ENCODE measurements around the gene TBCD. TPM values are rescaled to one million over a fixed set of nuclear protein-coding genes. Genes with fewer than 3 reads are reported as not detected.

TBCD gene
- total RNA-seq, 1 experiment from 2014 or later = 173 TPM

GRCh38 chr17:82875407-82875856, 123.6 kb downstream of the TBCD start:
- POLR2A ChIA-PET = no interaction called here
- peaks cover 5% of the 10 kb centered on the region; the same call in 1 of the 2 replicates for H3K9me3 Mint-ChIP-seq

DNA sequence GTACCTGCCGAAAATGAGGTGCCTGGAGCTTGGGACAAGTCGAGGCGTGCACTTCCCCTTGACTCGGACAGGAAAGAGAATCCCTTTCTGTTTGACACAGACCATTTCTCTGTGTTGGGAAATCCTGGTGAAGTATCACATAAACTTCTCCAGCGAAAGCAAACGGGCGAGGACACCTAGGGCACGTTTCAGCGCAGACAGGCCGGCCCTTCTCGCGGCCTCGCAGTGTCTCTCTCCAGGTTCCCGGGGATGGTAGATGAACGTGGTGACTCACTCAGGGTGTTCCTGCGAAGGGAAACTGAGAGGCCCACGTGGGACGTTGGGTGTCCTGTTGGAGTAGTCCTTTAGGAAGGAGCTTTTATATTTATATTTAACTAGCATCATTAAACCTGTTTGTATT, 124.3 kb downstream of the TBCD start:
- DNase-seq (ENCODE audit: low spot score) (no peak), ATAC-seq (no peak)
- H3K4me3 Mint-ChIP-seq = no peak overlapping the region
- no peaks in the 10 kb centered on the region for H3K27me3 Mint-ChIP-seq (ENCODE audit: low read depth)
- peaks cover 31% of the 10 kb centered on the region for H3K4me1 Mint-ChIP-seq
- peak overlapping the region; percentile 93 for H3K27ac Mint-ChIP-seq
- TF ChIP-seq IRF2 (CRISPR knock-in tag; IDR thresholded peaks at IDR 0.05; ENCODE audit: borderline replicate concordance, low read depth) = no peak
- TF ChIP-seq ZNF396 (CRISPR knock-in tag; IDR thresholded peaks at IDR 0.05; ENCODE audit: borderline replicate concordance) = no peak
- no peak for TF ChIP-seq ZNF532 (CRISPR knock-in tag; IDR thresholded peaks at IDR 0.05; ENCODE audit: borderline replicate concordance)
- no peak for TF ChIP-seq JUN (CRISPR knock-in tag; IDR thresholded peaks at IDR 0.05)
- TF ChIP-seq, protein P1, sequence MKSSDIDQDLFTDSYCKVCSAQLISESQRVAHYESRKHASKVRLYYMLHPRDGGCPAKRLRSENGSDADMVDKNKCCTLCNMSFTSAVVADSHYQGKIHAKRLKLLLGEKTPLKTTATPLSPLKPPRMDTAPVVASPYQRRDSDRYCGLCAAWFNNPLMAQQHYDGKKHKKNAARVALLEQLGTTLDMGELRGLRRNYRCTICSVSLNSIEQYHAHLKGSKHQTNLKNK (CRISPR knock-in tag; IDR thresholded peaks at IDR 0.05) = no peak
- no peak for TF ChIP-seq NFE2L1 (CRISPR knock-in tag; IDR thresholded peaks at IDR 0.05)
- peaks cover 5% of the 10 kb centered on the region; the same call in 1 of the 2 replicates for H3K9me3 Mint-ChIP-seq
- ChIA-PET CTCF (interaction anchor here (0.8 to 3.5 kb wide), 5 partner anchors 12 to 208 kb away, joined by 3 to 14 read pairs (median 3); no protein-coding TSS in a partner anchor), POLR2A (no interaction called here)
- H3K36me3 Mint-ChIP-seq = peaks cover 23% of the 10 kb centered on the region

More at GRCh38 chr17:82875407-82875856, 123.6 kb downstream of the TBCD start:
- Mint-ChIP-seq H3K4me1 (peaks cover 26% of the 10 kb centered on the region), H3K27ac (peak overlapping the region; percentile 87), H3K27me3 (ENCODE audit: low read depth) (no peaks in the 10 kb centered on the region), H3K4me3 (no peak overlapping the region; the same call in 1 of the 2 replicates), H3K36me3 (peaks cover 27% of the 10 kb centered on the region)
- TF ChIP-seq, protein P2, sequence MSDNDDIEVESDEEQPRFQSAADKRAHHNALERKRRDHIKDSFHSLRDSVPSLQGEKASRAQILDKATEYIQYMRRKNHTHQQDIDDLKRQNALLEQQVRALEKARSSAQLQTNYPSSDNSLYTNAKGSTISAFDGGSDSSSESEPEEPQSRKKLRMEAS (CRISPR knock-in tag; IDR thresholded peaks at IDR 0.05) = 0 out of 2 replicates have a peak, but pooled peaks have one; percentile 22
- TF ChIP-seq NR3C1 (CRISPR knock-in tag; conservative IDR thresholded peaks at IDR 0.05; ENCODE audit: low read depth) = no peak
- CTCF ChIA-PET = interaction anchor here (0.8 to 3.5 kb wide), 5 partner anchors 32 to 207 kb away, joined by 3 to 14 read pairs (median 6); no protein-coding TSS in a partner anchor
- ATAC-seq (peak; percentile 54), DNase-seq (ENCODE audit: low spot score) (peak; percentile 71)

GRCh38 chr17:82876602-82877379, 124.9 kb downstream of the TBCD start:
- CTCF ChIA-PET = interaction anchor here (0.9 to 3.5 kb wide), 3 partner anchors 13 to 95 kb away, joined by 3 to 14 read pairs (median 3); no protein-coding TSS in a partner anchor
- peak; percentile 47 for ATAC-seq
- H3K36me3 Mint-ChIP-seq = peaks cover 23% of the 10 kb centered on the region
- peak overlapping the region; percentile 93 for H3K27ac Mint-ChIP-seq
- no peaks in the 10 kb centered on the region for H3K27me3 Mint-ChIP-seq (ENCODE audit: low read depth)
- H3K4me3 Mint-ChIP-seq = no peak overlapping the region
- peaks cover 35% of the 10 kb centered on the region for H3K4me1 Mint-ChIP-seq
- TF ChIP-seq NR1H2 (CRISPR knock-in tag; IDR thresholded peaks at IDR 0.05) (no peak), ZNF121 (CRISPR knock-in tag; IDR thresholded peaks at IDR 0.05) (0 out of 2 replicates have a peak, but pooled peaks have one; percentile 17)
- POLR2A ChIA-PET = no interaction called here
- DNase-seq (ENCODE audit: low spot score) = peak; percentile 41
- H3K9me3 Mint-ChIP-seq = peaks cover 5% of the 10 kb centered on the region; the same call in 1 of the 2 replicates

DNA sequence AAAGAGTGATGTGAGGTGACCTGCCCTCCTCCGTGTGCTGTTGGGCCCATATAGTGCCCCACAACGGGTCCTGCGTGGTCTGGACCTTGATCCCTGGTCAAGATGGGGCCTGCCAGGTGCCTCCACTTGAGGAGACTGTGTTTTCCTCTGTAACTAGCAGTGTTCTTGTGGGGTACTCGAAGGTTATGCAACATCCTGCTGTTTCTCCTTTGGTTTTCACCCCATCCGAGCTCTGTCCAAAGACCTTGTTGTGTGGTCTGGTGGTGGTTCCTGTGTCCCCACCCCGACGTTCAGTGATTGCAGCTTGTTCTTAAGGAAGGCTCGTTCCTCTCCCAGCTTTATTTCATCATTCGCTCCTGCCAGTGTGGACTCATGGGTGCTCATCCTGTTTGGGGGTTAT, 126.7 kb downstream of the TBCD start:
- H3K4me3 Mint-ChIP-seq = no peak overlapping the region
- peak overlapping the region; percentile 29 for H3K27ac Mint-ChIP-seq
- CTCF ChIA-PET = interaction anchor here (0.7 kb wide), 1 partner anchor 97 kb away, joined by 4 read pairs; no protein-coding TSS in a partner anchor
- POLR2A ChIA-PET = no interaction called here
- no peaks in the 10 kb centered on the region for H3K27me3 Mint-ChIP-seq (ENCODE audit: low read depth)
- ATAC-seq (no peak), DNase-seq (ENCODE audit: low spot score) (no peak)
- H3K36me3 Mint-ChIP-seq = peaks cover 23% of the 10 kb centered on the region
- peaks cover 40% of the 10 kb centered on the region for H3K4me1 Mint-ChIP-seq
- peaks cover 5% of the 10 kb centered on the region; the same call in 1 of the 2 replicates for H3K9me3 Mint-ChIP-seq
- TF ChIP-seq ZSCAN18 (CRISPR knock-in tag; IDR thresholded peaks at IDR 0.05) (no peak), ELF4 (CRISPR knock-in tag; IDR thresholded peaks at IDR 0.05; ENCODE audit: low read depth) (no peak)
- TF ChIP-seq, protein P2 (CRISPR knock-in tag; IDR thresholded peaks at IDR 0.05) = no peak
- TF ChIP-seq, protein P3, sequence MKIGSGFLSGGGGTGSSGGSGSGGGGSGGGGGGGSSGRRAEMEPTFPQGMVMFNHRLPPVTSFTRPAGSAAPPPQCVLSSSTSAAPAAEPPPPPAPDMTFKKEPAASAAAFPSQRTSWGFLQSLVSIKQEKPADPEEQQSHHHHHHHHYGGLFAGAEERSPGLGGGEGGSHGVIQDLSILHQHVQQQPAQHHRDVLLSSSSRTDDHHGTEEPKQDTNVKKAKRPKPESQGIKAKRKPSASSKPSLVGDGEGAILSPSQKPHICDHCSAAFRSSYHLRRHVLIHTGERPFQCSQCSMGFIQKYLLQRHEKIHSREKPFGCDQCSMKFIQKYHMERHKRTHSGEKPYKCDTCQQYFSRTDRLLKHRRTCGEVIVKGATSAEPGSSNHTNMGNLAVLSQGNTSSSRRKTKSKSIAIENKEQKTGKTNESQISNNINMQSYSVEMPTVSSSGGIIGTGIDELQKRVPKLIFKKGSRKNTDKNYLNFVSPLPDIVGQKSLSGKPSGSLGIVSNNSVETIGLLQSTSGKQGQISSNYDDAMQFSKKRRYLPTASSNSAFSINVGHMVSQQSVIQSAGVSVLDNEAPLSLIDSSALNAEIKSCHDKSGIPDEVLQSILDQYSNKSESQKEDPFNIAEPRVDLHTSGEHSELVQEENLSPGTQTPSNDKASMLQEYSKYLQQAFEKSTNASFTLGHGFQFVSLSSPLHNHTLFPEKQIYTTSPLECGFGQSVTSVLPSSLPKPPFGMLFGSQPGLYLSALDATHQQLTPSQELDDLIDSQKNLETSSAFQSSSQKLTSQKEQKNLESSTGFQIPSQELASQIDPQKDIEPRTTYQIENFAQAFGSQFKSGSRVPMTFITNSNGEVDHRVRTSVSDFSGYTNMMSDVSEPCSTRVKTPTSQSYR (CRISPR knock-in tag; IDR thresholded peaks at IDR 0.05) = no peak
